Effector memory CD8-positive, alpha-beta T cell (primary cell): ENCODE measurements around the gene PCDHGA8.
"Not testable (repeated sequence)": the region's sequence is repeated elsewhere in the genome, so short reads cannot be mapped to it uniquely, and the experiment has no call there.

Experiments
- ATAC-seq: fragments of 150-1000 bp; cut with Tn5 transposase; replicated peaks from 2 replicates; pipeline ENCODE4 v1.10.0; 2021; ENCODE audit warnings: mild to moderate bottlenecking, moderate library complexity
- DNase-seq, 3 experiments: peaks; one replicate each; pipeline ENCODE4 v3.0.0; 2021
- H3K27ac Mint-ChIP-seq, 2 donors: one replicate each; pipeline ENCODE4 v1.8.0; 2022; ENCODE audit warnings: mild to moderate bottlenecking in 2 of 2, mixed read lengths in 2 of 2, moderate library complexity in 2 of 2
- H3K27me3 Mint-ChIP-seq, 2 donors: one replicate each; pipeline ENCODE4 v1.8.0; 2022; ENCODE audit warnings: mixed read lengths in 2 of 2
- H3K36me3 Mint-ChIP-seq: one replicate; pipeline ENCODE4 v1.8.0; 2022; ENCODE audit warnings: mild to moderate bottlenecking, moderate library complexity, mixed read lengths; ENCODE audit not compliant: insufficient read depth
- H3K4me1 Mint-ChIP-seq, 2 donors: one replicate each; pipeline ENCODE4 v1.8.0; 2022; ENCODE audit warnings: low read depth in 2 of 2, mixed read lengths in 2 of 2
- H3K4me3 Mint-ChIP-seq, 2 donors: one replicate each; pipeline ENCODE4 v1.8.0; 2022; ENCODE audit warnings: mild to moderate bottlenecking in 2 of 2, mixed read lengths in 2 of 2, moderate library complexity in 2 of 2
- H3K9me3 Mint-ChIP-seq, 2 donors: one replicate each; pipeline ENCODE4 v1.8.0; 2022; ENCODE audit warnings: mixed read lengths in 2 of 2
- total RNA-seq, 9 experiments: gene quantifications; one replicate each; lab custom pipeline; 2026; lab: John Stamatoyannopoulos, UW

The PCDHGA8 gene
- total RNA-seq, result 0 to 1.2 (median 0.10) reads per million in 9 experiments

DNA sequence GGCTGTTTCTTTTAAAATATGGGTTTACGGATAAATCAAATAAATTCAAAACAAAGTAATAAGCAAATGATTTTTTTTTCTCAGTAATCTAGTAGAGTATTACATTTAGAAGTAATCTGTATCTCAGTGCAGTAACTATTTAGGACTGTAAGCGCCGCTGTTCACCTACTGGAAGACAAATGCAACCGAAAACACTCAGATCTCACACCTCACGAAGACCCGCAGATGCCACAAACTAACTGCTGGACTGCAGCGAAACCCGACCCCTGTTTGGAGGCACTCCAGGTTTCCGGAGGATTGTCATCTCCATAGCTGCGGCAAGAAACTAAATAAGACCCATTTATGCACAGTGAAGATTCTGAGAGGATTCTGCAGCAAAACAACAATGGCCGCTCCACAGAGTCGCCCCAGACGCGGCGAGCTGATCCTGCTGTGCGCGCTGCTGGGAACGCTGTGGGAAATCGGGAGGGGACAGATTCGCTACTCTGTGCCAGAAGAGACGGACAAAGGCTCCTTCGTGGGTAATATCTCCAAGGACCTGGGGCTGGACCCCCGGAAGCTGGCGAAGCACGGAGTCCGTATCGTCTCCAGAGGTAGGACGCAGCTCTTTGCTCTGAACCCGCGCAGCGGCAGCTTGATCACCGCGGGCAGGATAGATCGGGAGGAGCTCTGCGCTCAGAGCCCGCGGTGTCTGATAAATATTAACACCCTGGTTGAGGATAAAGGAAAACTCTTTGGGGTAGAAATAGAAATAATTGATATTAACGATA, at the start of gene PCDHGA8:
PCDHGA8 (plus strand) TSS at position 205 of the 770 bp plus-strand sequence; CDS start at position 386, 181 bp downstream.
- Mint-ChIP-seq H3K27ac (no peak within 1 kb of the TSS), H3K4me3 (no peak within 1 kb of the TSS), H3K27me3 (peaks cover 36 to 80% of the 10 kb centered on the region in 2 donors), H3K36me3 (peaks cover 7% of the 10 kb centered on the region), H3K4me1 (peaks cover 0 to 3% of the 10 kb centered on the region in 2 donors), H3K9me3 (peaks cover 6 to 14% of the 10 kb centered on the region in 2 donors)
- DNase-seq (no peak), ATAC-seq (no peak)

- peaks cover 54 to 99% of the 10 kb centered on the region in 2 donors for H3K27me3 Mint-ChIP-seq
- no peak for DNase-seq
- no peak overlapping the region for H3K27ac Mint-ChIP-seq
- H3K9me3 Mint-ChIP-seq, result peaks cover 10 to 21% of the 10 kb centered on the region in 2 donors
- no peaks in the 10 kb centered on the region for H3K4me1 Mint-ChIP-seq
- H3K36me3 Mint-ChIP-seq, result peaks cover 3% of the 10 kb centered on the region
- ATAC-seq, result no peak
- H3K4me3 Mint-ChIP-seq, result no peak overlapping the region
Measured at GRCh38 chr5:141342773-141343172, 49.7 kb upstream of the PCDHGA8 start.

GRCh38 chr5:141343242-141343952, 49.0 kb upstream of the PCDHGA8 start, which contains the start of gene PCDHGA3:
TSS of gene PCDHGA3 (plus strand) at chr5:141343829. CDS start at chr5:141344034, 205 bp downstream.
- ATAC-seq (no peak), DNase-seq (no peak)
- H3K9me3 Mint-ChIP-seq, result peaks cover 5 to 21% of the 10 kb centered on the region in 2 donors
- no peak within 1 kb of the TSS for H3K27ac Mint-ChIP-seq
- H3K27me3 Mint-ChIP-seq, result peaks cover 53 to 99% of the 10 kb centered on the region in 2 donors
- H3K4me1 Mint-ChIP-seq, result no peaks in the 10 kb centered on the region
- peaks cover 3% of the 10 kb centered on the region for H3K36me3 Mint-ChIP-seq
- H3K4me3 Mint-ChIP-seq, result peak within 1 kb of the TSS; percentile 12 to 57

DNA sequence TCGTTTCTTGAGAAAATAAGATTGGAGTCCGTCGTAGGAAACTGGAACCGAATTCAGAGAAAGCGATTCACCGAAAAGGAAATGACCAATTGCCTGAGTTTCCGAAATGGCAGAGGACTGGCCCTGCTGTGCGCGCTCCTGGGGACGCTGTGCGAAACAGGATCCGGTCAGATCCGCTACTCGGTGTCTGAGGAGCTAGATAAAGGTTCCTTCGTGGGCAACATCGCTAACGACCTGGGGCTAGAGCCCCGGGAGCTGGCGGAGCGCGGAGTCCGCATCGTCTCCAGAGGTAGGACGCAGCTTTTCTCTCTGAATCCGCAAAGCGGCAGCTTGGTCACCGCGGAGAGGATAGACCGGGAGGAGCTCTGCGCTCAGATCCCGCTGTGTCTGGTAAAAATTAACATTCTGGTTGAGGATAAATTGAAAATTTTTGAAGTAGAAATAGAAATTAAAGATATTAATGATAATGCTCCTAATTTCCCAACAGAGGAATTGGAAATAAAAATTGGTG, 48.4 kb upstream of the PCDHGA8 start:
- H3K4me1 Mint-ChIP-seq, result no peaks in the 10 kb centered on the region
- no peak overlapping the region for H3K27ac Mint-ChIP-seq
- no peak for ATAC-seq
- peaks cover 5 to 21% of the 10 kb centered on the region in 2 donors for H3K9me3 Mint-ChIP-seq
- H3K4me3 Mint-ChIP-seq, result peak overlapping the region; percentile 12 to 57
- H3K36me3 Mint-ChIP-seq, result peaks cover 3% of the 10 kb centered on the region
- H3K27me3 Mint-ChIP-seq, result peaks cover 55 to 99% of the 10 kb centered on the region in 2 donors
- DNase-seq, result no peak

DNA sequence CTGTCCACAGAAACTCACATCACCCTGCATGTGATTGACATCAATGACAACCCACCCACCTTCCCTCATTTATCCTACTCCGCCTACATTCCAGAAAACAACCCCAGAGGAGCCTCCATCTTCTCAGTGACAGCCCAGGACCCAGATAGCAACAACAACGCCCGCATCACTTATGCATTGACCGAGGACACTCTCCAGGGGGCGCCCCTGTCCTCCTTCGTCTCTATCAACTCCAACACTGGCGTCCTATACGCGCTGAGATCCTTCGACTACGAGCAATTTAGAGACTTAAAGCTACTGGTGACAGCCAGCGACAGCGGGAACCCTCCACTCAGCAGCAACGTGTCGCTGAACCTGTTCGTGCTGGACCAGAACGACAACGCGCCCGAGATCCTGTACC, 47.1 kb upstream of the PCDHGA8 start:
- DNase-seq (no peak), ATAC-seq (no peak)
- peaks cover 3% of the 10 kb centered on the region for H3K36me3 Mint-ChIP-seq
- H3K4me1 Mint-ChIP-seq, result peaks cover 5 to 6% of the 10 kb centered on the region in 2 donors
- peaks cover 60 to 95% of the 10 kb centered on the region in 2 donors for H3K27me3 Mint-ChIP-seq
- H3K9me3 Mint-ChIP-seq, result peaks cover 2 to 21% of the 10 kb centered on the region in 2 donors
- H3K27ac Mint-ChIP-seq, result no peak overlapping the region
- H3K4me3 Mint-ChIP-seq, result no peak overlapping the region

- H3K4me3 Mint-ChIP-seq, H3K4me1 Mint-ChIP-seq: not testable (repeated sequence)
- peaks cover 59 to 95% of the 10 kb centered on the region in 2 donors for H3K27me3 Mint-ChIP-seq
Measured at GRCh38 chr5:141346017-141346416, 46.4 kb upstream of the PCDHGA8 start.

DNA sequence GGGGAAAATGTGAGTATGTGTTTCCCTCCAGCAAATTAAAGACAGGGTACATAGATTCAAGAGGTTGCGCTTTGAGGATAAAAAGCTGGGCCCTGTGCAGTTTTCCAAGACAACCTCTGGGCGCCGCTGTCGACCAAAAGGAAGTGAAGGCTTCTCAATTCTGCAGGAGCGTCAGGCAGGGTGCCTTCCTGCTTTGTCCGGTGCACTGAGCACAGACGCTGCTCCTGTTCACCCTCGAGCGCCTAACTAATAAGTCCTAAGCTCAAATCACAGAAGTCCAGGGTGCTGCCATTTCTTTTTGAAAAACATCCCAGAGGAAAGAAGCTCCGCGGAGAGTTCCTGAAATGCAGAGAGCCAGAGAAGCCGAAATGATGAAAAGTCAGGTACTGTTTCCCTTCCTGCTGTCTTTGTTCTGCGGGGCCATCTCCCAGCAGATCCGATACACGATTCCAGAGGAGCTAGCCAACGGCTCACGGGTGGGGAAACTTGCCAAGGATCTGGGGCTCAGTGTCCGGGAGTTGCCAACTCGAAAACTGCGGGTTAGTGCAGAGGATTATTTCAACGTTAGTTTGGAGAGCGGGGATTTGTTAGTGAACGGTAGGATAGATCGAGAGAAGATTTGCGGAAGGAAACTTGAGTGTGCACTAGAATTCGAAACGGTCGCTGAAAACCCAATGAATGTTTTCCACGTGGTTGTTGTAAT, 42.4 kb upstream of the PCDHGA8 start, which contains the start of gene PCDHGB1:
PCDHGB1 (plus strand) TSS at position 183 of the 703 bp plus-strand sequence; CDS start at position 345, 162 bp downstream.
- H3K4me1 Mint-ChIP-seq, result peaks cover 5 to 6% of the 10 kb centered on the region in 2 donors
- ATAC-seq (peak; percentile 43), DNase-seq (peak; percentile 18 to 37 (median 20))
- H3K27ac Mint-ChIP-seq, result no peak within 1 kb of the TSS
- H3K9me3 Mint-ChIP-seq, result peaks cover 1 to 20% of the 10 kb centered on the region in 2 donors
- H3K36me3 Mint-ChIP-seq, result peaks cover 3% of the 10 kb centered on the region
- H3K27me3 Mint-ChIP-seq, result peaks cover 55 to 90% of the 10 kb centered on the region in 2 donors
- peak within 1 kb of the TSS; percentile 58 to 68 for H3K4me3 Mint-ChIP-seq

More at GRCh38 chr5:141346017-141346416, 46.4 kb upstream of the PCDHGA8 start:
- DNase-seq, H3K27ac Mint-ChIP-seq, H3K36me3 Mint-ChIP-seq, ATAC-seq: not testable (repeated sequence)
- peaks cover 1 to 20% of the 10 kb centered on the region in 2 donors for H3K9me3 Mint-ChIP-seq

- H3K36me3 Mint-ChIP-seq, result peaks cover 3% of the 10 kb centered on the region
- peaks cover 5 to 6% of the 10 kb centered on the region in 2 donors for H3K4me1 Mint-ChIP-seq
- peaks cover 64 to 90% of the 10 kb centered on the region in 2 donors for H3K27me3 Mint-ChIP-seq
- no peak overlapping the region for H3K27ac Mint-ChIP-seq
- ATAC-seq (no peak), DNase-seq (no peak)
- H3K4me3 Mint-ChIP-seq, result no peak overlapping the region
- H3K9me3 Mint-ChIP-seq, result peaks cover 1 to 13% of the 10 kb centered on the region in 2 donors
Measured at GRCh38 chr5:141351591-141351990, 40.8 kb upstream of the PCDHGA8 start.

GRCh38 chr5:141354900-141355469, 37.4 kb upstream of the PCDHGA8 start, which contains the start of gene PCDHGA4:
TSS of gene PCDHGA4 (plus strand) at chr5:141355021. CDS start at chr5:141355108, 87 bp downstream.
- Mint-ChIP-seq H3K4me1 (peaks cover 6 to 7% of the 10 kb centered on the region in 2 donors), H3K9me3 (peaks cover 0 to 10% of the 10 kb centered on the region in 2 donors), H3K36me3 (no peaks in the 10 kb centered on the region), H3K4me3 (peak within 1 kb of the TSS; percentile 40 to 56), H3K27me3 (peaks cover 49 to 92% of the 10 kb centered on the region in 2 donors), H3K27ac (no peak within 1 kb of the TSS)
- ATAC-seq (no peak), DNase-seq (no peak)

DNA sequence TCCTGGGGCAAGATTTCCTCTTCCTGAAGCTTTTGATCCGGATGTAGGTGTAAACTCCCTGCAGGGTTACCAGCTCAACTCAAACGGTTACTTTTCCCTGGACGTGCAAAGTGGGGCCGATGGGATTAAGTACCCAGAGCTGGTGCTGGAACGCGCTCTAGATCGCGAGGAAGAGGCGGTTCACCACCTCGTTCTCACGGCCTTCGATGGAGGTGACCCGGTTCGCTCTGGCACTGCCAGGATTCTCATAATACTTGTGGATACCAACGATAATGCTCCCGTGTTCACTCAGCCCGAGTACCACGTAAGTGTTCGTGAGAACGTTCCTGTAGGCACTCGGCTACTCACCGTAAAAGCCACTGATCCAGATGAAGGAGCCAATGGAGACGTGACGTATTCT, 36.8 kb upstream of the PCDHGA8 start:
- H3K4me3 Mint-ChIP-seq, result no peak overlapping the region
- peaks cover 2 to 5% of the 10 kb centered on the region in 2 donors for H3K4me1 Mint-ChIP-seq
- H3K9me3 Mint-ChIP-seq, result peaks cover 0 to 7% of the 10 kb centered on the region in 2 donors
- no peak overlapping the region for H3K27ac Mint-ChIP-seq
- no peak for ATAC-seq
- no peaks in the 10 kb centered on the region for H3K36me3 Mint-ChIP-seq
- peaks cover 49 to 92% of the 10 kb centered on the region in 2 donors for H3K27me3 Mint-ChIP-seq
- DNase-seq, result no peak

GRCh38 chr5:141356133-141356532, 36.3 kb upstream of the PCDHGA8 start:
- H3K27ac Mint-ChIP-seq, result no peak overlapping the region
- peaks cover 50 to 92% of the 10 kb centered on the region in 2 donors for H3K27me3 Mint-ChIP-seq
- H3K4me1 Mint-ChIP-seq, result peaks cover 2 to 5% of the 10 kb centered on the region in 2 donors
- H3K4me3 Mint-ChIP-seq, result no peak overlapping the region
- ATAC-seq (no peak), DNase-seq (no peak)
- H3K36me3 Mint-ChIP-seq, result peaks cover under 1% of the 10 kb centered on the region
- H3K9me3 Mint-ChIP-seq, result peaks cover 0 to 7% of the 10 kb centered on the region in 2 donors

DNA sequence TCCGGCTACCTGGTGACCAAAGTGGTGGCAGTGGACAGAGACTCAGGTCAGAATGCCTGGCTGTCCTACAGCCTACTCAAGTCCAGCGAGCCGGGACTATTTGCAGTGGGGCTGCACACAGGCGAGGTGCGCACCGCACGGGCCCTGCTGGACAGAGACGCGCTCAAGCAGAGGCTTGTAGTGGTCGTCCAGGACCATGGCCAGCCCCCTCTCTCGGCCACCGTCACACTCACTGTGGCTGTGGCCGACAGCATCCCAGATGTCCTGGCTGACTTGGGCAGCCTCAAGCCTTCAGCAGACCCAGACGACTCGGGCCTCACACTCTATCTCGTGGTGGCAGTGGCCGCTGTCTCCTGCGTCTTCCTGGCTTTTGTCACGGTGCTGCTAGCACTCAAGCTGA, 35.5 kb upstream of the PCDHGA8 start:
- Mint-ChIP-seq H3K4me1 (peaks cover 2 to 5% of the 10 kb centered on the region in 2 donors), H3K27me3 (peaks cover 51 to 96% of the 10 kb centered on the region in 2 donors), H3K36me3 (peaks cover 7% of the 10 kb centered on the region), H3K9me3 (peaks cover 0 to 7% of the 10 kb centered on the region in 2 donors), H3K27ac (no peak overlapping the region), H3K4me3 (no peak overlapping the region)
- no peak for ATAC-seq
- no peak for DNase-seq
